Stimulated activated CD4-positive, alpha-beta T cell treated with anti-CD3 and anti-CD28 coated beads, TNF-alpha, amount 100 ng/mL, for 1 hour (primary cell): ENCODE measurements around the gene CCDC187.

ENCODE experiments used
- DNase-seq, 3 donors: peaks; one replicate each; pipeline ENCODE4 v3.0.0-alpha.2; 2020; ENCODE audit warnings: low read depth in 3 of 3, low spot score in 1 of 3

The CCDC187 gene

DNA sequence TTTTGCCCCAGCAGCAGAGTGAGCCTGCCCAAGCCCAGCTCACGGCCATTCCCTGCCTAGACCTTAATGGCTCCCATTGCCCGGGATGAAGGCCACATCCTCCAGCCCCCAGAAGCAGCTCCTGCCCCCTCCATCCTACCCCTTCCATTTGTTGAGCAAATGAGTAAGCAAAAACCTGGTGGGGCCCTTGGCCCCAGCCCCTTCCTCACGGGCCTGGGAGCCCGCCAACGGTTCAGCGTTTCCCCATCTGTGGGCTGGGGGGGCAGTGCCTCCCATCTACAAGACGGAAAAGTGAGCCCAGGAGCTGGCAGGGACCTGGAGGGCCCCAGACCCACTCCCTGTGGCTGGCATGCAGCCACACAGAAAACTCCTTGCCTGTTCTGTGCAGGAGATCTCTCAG is 4.4 kb downstream of the CCDC187 start:
- DNase-seq: no peak

GRCh38 chr9:136299116-136299515 is 4.8 kb downstream of the CCDC187 start:
- DNase-seq: no peak

- DNase-seq: no peak
These were observed 5.8 kb downstream of the CCDC187 start for GRCh38 chr9:136297766-136298735.

DNA sequence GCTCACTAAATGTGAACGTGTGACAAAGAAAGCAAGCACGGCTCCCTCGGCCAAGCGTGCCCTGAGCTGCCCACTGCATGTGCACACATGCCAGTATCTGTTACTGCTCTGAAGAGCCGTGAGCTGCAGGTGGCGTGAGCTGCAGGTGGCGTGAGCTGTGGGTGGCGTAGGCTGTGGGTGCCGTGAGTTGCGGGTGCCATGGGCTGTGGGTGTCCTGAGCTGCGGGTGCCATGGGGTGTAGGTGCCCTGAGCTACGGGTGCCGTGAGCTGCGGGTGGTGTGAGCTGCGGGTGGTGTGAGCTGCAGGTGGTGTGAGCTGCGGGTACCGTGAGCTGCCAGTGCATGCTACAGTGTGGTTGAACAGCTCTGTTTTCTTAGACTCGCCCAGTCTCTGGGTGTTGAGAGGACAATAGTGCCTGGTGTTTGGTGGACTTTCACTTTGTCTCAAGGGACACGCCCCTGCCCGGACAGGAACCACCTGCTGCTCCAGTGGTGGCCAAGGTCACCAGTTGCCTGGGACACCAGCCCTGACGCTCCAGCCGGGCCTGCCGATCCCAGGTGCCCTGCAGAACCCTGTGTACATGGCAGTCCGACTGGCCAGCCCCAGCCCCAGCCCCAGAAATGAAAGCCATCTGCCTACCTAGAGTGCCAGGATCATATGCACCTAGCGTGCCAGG is 6.7 kb downstream of the CCDC187 start:
- DNase-seq: no peak

DNA sequence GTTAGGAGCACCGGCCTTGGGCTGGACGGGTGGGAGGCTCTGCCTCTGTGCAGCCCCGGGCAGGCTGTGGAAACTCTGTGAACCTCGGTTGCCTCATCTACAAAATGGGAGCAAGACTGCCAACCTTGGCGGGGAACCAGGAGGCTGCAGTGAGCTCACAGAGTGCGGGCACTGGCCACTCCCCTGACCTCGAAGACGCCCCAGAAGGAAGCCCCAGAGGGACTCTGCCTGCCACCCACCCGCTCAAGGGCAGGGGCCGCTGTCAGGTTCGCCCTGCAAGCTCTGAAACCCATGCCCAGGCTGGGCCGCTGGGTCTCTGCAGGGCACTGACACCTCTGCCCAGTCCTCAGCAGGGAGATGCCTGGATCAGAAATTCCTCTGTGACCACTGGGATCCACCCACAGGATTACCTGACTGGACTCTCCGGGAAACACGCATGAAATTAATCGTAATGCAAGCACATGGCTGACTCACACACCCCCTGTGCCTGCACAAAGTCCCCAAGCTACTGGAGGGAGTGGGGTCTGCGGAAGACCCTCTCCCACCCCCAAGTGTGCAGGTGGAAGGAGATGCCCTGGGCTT is 7.4 kb downstream of the CCDC187 start:
- DNase-seq: no peak

DNA sequence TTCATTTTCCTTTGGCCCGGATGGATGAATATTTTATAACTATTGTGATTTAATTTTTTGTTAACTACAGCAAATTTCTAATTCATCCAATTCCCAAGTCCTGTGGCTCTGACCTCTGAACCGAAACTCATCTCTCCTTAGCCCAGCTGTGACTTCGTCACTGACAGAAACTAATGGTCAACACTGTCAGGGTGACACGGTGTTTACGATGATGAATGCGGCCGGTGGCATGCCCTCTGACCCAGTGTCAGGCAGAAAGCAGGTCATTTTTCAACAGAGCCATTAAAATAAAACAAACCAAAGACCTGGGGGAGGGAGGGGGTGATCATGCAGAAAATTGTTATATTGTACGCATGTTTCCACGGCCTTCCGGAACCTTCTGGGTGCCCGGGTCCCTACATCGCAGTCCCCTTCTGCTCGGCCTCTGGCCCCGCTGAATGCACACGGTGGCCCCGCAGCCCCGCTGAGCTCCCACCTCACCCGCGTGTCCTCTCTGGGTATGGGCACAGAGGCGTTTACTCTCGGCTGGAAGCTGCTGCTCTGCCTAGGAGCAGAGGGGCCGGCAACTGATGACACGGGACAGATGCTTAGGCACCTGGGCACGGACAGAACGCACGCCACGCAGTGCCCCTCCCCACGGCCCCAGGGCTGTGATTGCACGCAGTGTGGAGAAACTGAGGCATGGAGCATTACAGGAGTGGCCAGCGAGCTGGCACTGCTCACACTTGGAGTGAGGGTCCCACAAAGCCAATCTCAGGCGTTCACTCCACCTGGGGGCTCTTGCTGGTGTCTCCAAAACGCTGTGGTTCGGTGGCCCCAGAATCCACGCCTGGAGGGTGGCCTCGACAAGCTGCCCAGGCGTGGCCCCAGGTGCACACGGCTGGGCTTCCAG is 8.1 kb downstream of the CCDC187 start:
- no peak for DNase-seq

- no peak for DNase-seq
These were observed 8.8 kb downstream of the CCDC187 start for GRCh38 chr9:136295055-136295454.

- DNase-seq: no peak
These were observed 9.5 kb downstream of the CCDC187 start for GRCh38 chr9:136294437-136294836.

DNA sequence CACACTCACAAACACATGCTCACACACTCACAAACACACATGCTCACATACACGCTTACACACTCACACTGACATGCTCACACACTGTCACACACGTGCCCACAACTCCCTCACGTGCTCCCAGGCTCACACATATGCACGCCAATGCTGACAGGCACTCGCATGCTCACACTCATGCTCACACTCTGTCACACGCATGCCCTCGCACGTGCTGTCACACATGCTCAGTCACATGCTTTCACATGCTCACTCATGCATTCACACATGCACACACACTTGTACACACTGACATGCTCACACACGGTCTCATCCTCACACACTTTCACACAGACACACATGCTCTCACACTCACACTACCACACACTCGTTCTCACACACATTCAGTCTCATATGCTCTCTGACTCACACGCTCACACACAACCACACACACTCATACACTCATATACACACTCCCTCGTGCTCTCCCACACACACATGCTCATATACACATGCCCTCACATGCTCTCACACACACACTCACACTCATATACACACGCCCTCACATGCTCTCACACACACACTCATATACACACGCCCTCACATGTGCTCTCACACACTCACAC is 10.3 kb downstream of the CCDC187 start:
- DNase-seq: no peak

GRCh38 chr9:136292591-136293448 is 11.1 kb downstream of the CCDC187 start:
- DNase-seq: no peak

- no peak for DNase-seq
These were observed 11.8 kb downstream of the CCDC187 start for GRCh38 chr9:136292026-136292538.

DNA sequence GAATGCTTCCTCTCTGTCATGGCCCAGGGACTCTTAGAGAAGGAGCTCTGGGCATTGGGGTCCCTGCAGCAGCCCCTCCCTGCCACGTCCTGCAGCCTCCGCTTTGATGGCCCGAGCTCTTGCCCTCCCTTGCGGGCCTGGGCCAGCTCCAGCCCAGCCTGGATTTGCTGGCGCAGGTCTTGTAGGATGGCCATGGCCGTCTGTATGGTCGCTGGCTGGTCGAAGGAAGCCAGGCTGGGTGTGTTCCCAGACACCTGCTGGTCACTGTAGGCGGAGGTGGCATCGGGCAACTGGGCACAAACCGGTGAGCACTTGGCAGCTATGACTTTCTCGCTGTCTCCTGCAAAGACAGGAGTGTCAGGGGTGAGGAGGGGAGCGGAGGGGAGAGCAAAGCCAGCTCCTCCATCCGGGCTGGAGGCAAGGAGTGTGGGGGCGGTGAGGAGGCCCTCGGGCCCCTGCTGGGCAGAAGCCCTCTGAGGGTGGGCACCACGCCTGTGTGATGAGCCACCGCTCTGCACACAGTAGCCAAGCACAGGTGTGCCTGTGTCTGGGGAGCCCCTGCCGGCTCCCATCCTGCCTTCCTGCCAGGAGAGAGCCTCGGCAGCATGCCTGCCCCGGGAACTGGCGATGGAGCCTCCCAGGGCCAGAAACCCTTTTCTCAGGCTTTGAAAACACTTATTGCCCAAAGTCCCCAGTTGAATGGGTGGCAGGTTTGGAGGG is 12.4 kb downstream of the CCDC187 start:
- no peak for DNase-seq

DNA sequence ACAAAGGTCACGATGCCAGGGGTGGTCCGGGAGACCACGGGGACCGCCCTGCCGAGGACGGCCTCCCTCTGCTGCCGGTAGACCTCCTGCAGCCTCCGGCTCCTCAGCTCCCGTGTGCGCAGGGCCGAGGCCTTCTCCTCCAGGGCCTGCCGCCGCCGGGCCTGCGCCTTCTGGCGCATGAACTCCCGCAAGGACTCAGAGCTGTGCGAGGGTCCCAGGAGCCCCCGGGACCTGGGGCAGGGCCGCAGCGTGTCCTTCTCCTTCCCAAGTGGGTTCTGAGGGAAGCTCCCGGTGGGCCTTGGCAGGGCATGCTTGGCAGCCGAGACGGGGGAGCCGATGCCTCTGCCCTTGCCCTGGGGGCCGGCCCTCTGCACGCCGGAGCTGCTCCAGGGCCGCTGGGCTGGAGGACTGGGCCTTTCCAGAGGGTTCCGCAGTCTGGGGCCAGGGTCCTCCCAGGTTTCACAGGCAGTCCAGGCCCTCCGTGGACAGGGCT is 13.3 kb downstream of the CCDC187 start:
- no peak for DNase-seq

DNA sequence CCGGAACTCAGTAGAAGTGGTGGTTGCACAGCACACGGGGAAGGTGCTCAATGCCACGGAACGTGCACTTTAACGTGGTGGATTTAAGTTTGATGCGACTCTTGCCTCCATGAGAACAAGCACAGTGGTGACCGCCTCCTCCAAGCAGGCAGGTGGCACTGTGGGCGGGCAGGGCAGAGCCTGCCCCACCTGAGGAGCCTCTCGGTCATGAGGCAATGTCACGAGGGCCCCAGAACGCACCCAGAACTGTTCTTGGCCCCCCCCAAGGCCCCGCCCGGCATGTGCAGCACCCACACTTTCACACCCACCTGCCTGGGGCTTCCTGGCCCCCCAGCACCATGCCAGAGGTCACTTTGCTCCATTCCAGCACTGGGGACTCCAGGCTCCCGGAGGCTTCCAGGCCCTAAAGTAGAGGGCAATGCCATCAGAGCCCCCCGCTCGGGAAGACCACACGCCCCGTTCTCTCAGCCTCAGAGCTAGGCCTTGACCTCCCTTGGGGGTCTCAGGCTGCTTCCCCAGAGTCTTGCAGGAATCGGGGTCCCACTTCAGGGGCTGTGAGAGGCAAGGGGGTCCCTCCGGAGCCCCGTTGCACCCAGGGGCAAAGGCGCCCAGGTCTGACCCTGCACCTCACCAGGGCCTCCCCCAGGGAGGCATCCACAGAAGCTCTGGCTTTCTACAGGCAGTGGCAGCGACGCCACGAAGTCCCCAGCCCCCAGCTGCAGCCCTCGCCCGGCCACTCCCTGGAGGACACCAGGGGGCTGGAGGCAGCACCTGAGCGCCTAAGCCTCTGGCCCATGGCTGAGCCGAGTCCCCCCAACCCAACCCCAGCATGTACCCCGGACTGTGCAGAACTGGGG is 14.0 kb downstream of the CCDC187 start:
- DNase-seq: no peak

DNA sequence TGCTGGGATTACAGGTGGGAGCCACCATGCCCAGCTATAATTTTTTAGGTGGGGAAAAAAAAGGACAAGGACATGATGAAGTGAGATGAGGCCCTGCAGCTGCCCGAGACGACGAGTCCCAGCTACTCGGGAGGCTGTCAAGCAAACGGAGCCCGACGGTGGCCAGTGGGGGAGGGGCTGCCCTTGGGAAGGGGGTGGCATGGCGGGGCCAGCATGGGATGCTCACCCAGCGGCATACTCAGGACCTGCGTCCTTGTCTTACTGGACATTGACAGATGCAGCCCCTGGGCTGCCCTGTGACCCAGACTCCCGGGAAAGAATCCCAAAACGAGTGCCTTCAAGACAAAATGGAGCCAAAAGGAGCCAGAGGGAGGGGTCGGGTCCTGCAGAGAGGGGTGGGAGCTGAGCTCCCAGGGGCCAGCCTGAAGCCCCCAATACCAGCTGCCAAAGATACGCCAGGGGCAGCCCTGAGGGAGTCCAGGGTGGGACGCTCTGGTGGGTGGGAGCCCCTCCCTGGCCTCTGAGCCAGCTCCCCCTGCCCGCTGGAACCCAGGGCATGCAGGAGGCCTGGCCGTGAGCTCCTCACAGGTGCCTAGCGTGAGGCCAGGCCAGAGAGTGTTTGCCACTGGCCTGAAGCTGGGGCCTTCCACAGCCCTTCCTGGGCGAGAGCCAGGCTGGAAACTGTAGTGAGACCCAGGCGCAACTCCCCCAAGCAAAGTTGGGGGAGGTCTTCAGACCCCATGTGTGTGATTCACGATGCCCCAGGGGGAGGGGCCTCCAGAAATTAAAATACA is 15.7 kb downstream of the CCDC187 start:
- DNase-seq: no peak

GRCh38 chr9:136286987-136287379 is 16.9 kb downstream of the CCDC187 start:
- DNase-seq: no peak
